ENCODE data around the gene PAQR5. TPM values are rescaled to one million over a fixed set of nuclear protein-coding genes. Genes with fewer than 3 reads are reported as not detected.
A peak's percentile ranks its signal among the peaks of the same experiment; 100 is the strongest.

PAQR5 gene
- total RNA-seq, 4 donors from 2014 or later = 3.0 to 8.1 (median 3.9) TPM

- no peaks in the 10 kb centered on the region for H3K27me3 ChIP-seq
- DNase-seq (ENCODE audit: low spot score in 2 of 2) = peak in 1 of 2 donors; percentile 15
- H3K4me1 ChIP-seq = peaks cover 0 to 13% (median 3%) of the 10 kb centered on the region in 4 donors
- peak overlapping the region; percentile 36 to 93 (median 70) for H3K4me3 ChIP-seq
- TF ChIP-seq CTCF (IDR thresholded peaks at IDR 0.05) (no peak), EP300 (IDR thresholded peaks at IDR 0.05) (no peak), POLR2A (IDR thresholded peaks at IDR 0.05) (no peak)
- H3K9me3 ChIP-seq = no peaks in the 10 kb centered on the region
- 0 to 1% methylated on average over 20 to 26 of the region's 29 CpGs for WGBS, 2 donors
- peak overlapping the region in 3 of 4 donors; percentile 39 to 80 (median 56) for H3K27ac ChIP-seq
- H3K36me3 ChIP-seq = no peaks in the 10 kb centered on the region
Measured at GRCh38 chr15:69414701-69415167, 116.0 kb downstream of the PAQR5 start.

GRCh38 chr15:69415381-69415780 lies 116.7 kb downstream of the PAQR5 start:
- Histone ChIP-seq H3K4me1 (peaks cover 0 to 13% (median 3%) of the 10 kb centered on the region in 4 donors), H3K4me3 (peak overlapping the region in 1 of 4 donors; percentile 36), H3K9me3 (no peaks in the 10 kb centered on the region), H3K27me3 (no peaks in the 10 kb centered on the region), H3K36me3 (no peaks in the 10 kb centered on the region), H3K27ac (no peak overlapping the region)
- no peak for DNase-seq (ENCODE audit: low spot score in 2 of 2)
- 56 to 63% methylated on average over 3 of the region's 3 CpGs for WGBS, 2 donors
- TF ChIP-seq EP300 (IDR thresholded peaks at IDR 0.05) (no peak), CTCF (IDR thresholded peaks at IDR 0.05) (no peak)

GRCh38 chr15:69417581-69417980 lies 118.9 kb downstream of the PAQR5 start:
- TF ChIP-seq CTCF (IDR thresholded peaks at IDR 0.05) = no peak
- TF ChIP-seq EP300 (IDR thresholded peaks at IDR 0.05) = no peak
- no peak for TF ChIP-seq POLR2A (IDR thresholded peaks at IDR 0.05)
- no peaks in the 10 kb centered on the region for H3K27me3 ChIP-seq
- no peak overlapping the region for H3K27ac ChIP-seq
- no peaks in the 10 kb centered on the region for H3K9me3 ChIP-seq
- H3K36me3 ChIP-seq = no peaks in the 10 kb centered on the region
- DNase-seq (ENCODE audit: low spot score in 2 of 2) = no peak
- no peak overlapping the region for H3K4me3 ChIP-seq
- peaks cover 0 to 16% (median 3%) of the 10 kb centered on the region in 4 donors for H3K4me1 ChIP-seq

GRCh38 chr15:69421498-69421897 lies 122.8 kb downstream of the PAQR5 start:
- Histone ChIP-seq H3K27me3 (no peaks in the 10 kb centered on the region), H3K4me3 (no peak overlapping the region), H3K4me1 (peaks cover 0 to 4% (median 0%) of the 10 kb centered on the region in 4 donors), H3K27ac (peak overlapping the region in 2 of 4 donors; percentile 39 to 46), H3K9me3 (no peaks in the 10 kb centered on the region), H3K36me3 (peaks cover 0 to under 1% (median 0%) of the 10 kb centered on the region in 3 donors)
- TF ChIP-seq POLR2A (IDR thresholded peaks at IDR 0.05) (no peak), CTCF (IDR thresholded peaks at IDR 0.05) (no peak), EP300 (IDR thresholded peaks at IDR 0.05) (no peak)
- no peak for DNase-seq (ENCODE audit: low spot score in 2 of 2)

- 48 to 58% methylated on average over 4 of the region's 4 CpGs for WGBS, 2 donors
- no peaks in the 10 kb centered on the region for H3K9me3 ChIP-seq
- DNase-seq (ENCODE audit: low spot score in 2 of 2) = no peak
- peak overlapping the region in 2 of 4 donors; percentile 39 to 46 for H3K27ac ChIP-seq
- no peak overlapping the region for H3K4me3 ChIP-seq
- H3K27me3 ChIP-seq = no peaks in the 10 kb centered on the region
- peaks cover 0 to 9% (median 0%) of the 10 kb centered on the region in 3 donors for H3K36me3 ChIP-seq
- TF ChIP-seq POLR2A (IDR thresholded peaks at IDR 0.05) (no peak), CTCF (IDR thresholded peaks at IDR 0.05) (no peak), EP300 (IDR thresholded peaks at IDR 0.05) (no peak)
- H3K4me1 ChIP-seq = peaks cover 0 to 4% (median 0%) of the 10 kb centered on the region in 4 donors
Measured at GRCh38 chr15:69422336-69422895, 123.7 kb downstream of the PAQR5 start.
